SK-N-SH treated with all-trans-retinoic acid at 6 μM for 48 hours (cell line): Measurements from ENCODE around the gene HOPX.
"Not testable (repeated sequence)": the region's sequence is repeated elsewhere in the genome, so short reads cannot be mapped to it uniquely, and the experiment has no call there.

ENCODE experiments used
- ATAC-seq: fragments of 200-7000 bp; cut with Tn5 transposase; 3 replicates; pipeline ENCODE4 v1.9.1; 2020; ENCODE audit warnings: mild to moderate bottlenecking, moderate library complexity
- ARNTL ChIP-seq: fragments of 450-650 bp; formaldehyde crosslinking; IDR thresholded peaks from 2 replicates; pipeline ENCODE4 v1.5.0; 2020; ENCODE audit warnings: low read depth, mild to moderate bottlenecking, moderate library complexity, borderline replicate concordance
- BACH2 ChIP-seq: fragments of 250-450 bp; sonication (Bioruptor Pico); IDR thresholded peaks from 2 replicates; pipeline ENCODE4 v1.9.0; 2021; ENCODE audit warnings: mild to moderate bottlenecking, borderline replicate concordance
- CREB5 ChIP-seq: fragments of 250-450 bp; sonication (Bioruptor Pico); IDR thresholded peaks from 2 replicates; pipeline ENCODE4 v1.5.1; 2020; ENCODE audit warnings: low read depth, mild to moderate bottlenecking, moderate library complexity
- CSDC2 ChIP-seq: fragments of 250-450 bp; sonication (Bioruptor Pico); IDR thresholded peaks from 2 replicates; pipeline ENCODE4 v1.5.0; 2020; ENCODE audit warnings: mild to moderate bottlenecking, moderate library complexity
- CSRNP3 ChIP-seq: fragments of 250-450 bp; sonication (Bioruptor Pico); IDR thresholded peaks from 2 replicates; pipeline ENCODE4 v1.5.1; 2021; ENCODE audit warnings: mild to moderate bottlenecking, moderate library complexity
- ESRRG ChIP-seq: fragments of 250-450 bp; sonication (Bioruptor Pico); IDR thresholded peaks from 2 replicates; pipeline ENCODE4 v1.6.1; 2021; ENCODE audit warnings: mild to moderate bottlenecking
- GLIS3 ChIP-seq: fragments of 250-450 bp; sonication (Bioruptor Pico); IDR thresholded peaks from 2 replicates; pipeline ENCODE4 v1.5.0; 2020; ENCODE audit warnings: mild to moderate bottlenecking, moderate library complexity
- OSR1 ChIP-seq: fragments of 250-450 bp; sonication (Bioruptor Pico); IDR thresholded peaks from 2 replicates; pipeline ENCODE4 v1.8.0; 2022; ENCODE audit warnings: moderate library complexity, mild to moderate bottlenecking, inconsistent platforms
- PATZ1 ChIP-seq: fragments of 250-450 bp; sonication (Bioruptor Pico); IDR thresholded peaks from 2 replicates; pipeline ENCODE4 v1.8.0; 2020; ENCODE audit warnings: mild to moderate bottlenecking, moderate library complexity, borderline replicate concordance
- POU6F1 ChIP-seq: fragments of 250-450 bp; sonication (Bioruptor Pico); IDR thresholded peaks from 2 replicates; pipeline ENCODE4 v1.8.0; 2021; ENCODE audit warnings: low read depth, mild to moderate bottlenecking, moderate library complexity, borderline replicate concordance
- PPARA ChIP-seq: fragments of 250-450 bp; sonication (Bioruptor Pico); IDR thresholded peaks from 2 replicates; pipeline ENCODE4 v1.5.0; 2020; ENCODE audit warnings: mild to moderate bottlenecking, borderline replicate concordance
- RARB ChIP-seq: fragments of 250-450 bp; sonication (Bioruptor Pico); IDR thresholded peaks from 2 replicates; pipeline ENCODE4 v1.8.0; 2021; ENCODE audit warnings: mild to moderate bottlenecking, moderate library complexity
- SNAI2 ChIP-seq: fragments of 250-450 bp; sonication (Bioruptor Pico); IDR thresholded peaks from 2 replicates; pipeline ENCODE4 v1.5.0; 2020; ENCODE audit warnings: mild to moderate bottlenecking, moderate library complexity
- TCF4 ChIP-seq: fragments of 250-450 bp; sonication (Bioruptor Pico); IDR thresholded peaks from 2 replicates; pipeline ENCODE4 v1.8.0; 2021; ENCODE audit warnings: mild to moderate bottlenecking, moderate library complexity, borderline replicate concordance
- TOX ChIP-seq: fragments of 250-450 bp; sonication (Bioruptor Pico); IDR thresholded peaks from 2 replicates; pipeline ENCODE4 v1.8.0; 2021; ENCODE audit warnings: mild to moderate bottlenecking, moderate library complexity, borderline replicate concordance
- TSHZ2 ChIP-seq: fragments of 250-450 bp; sonication (Bioruptor Pico); IDR thresholded peaks from 2 replicates; pipeline ENCODE4 v1.5.0; 2020; ENCODE audit warnings: mild to moderate bottlenecking, moderate library complexity
- ZC3H10 ChIP-seq: fragments of 250-450 bp; sonication (Bioruptor Pico); IDR thresholded peaks from 2 replicates; pipeline ENCODE4 v1.5.1; 2021; ENCODE audit warnings: mild to moderate bottlenecking, moderate library complexity
- ZFP3 ChIP-seq: fragments of 250-450 bp; sonication (Bioruptor Pico); IDR thresholded peaks from 2 replicates; pipeline ENCODE4 v1.5.0; 2020; ENCODE audit warnings: mild to moderate bottlenecking, moderate library complexity
- ZFP30 ChIP-seq: fragments of 450-650 bp; formaldehyde crosslinking; IDR thresholded peaks from 2 replicates; pipeline ENCODE4 v1.5.0; 2022; ENCODE audit warnings: mild to moderate bottlenecking, moderate library complexity
- ZNF565 ChIP-seq: fragments of 450-650 bp; formaldehyde crosslinking; conservative IDR thresholded peaks from 2 replicates; pipeline ENCODE4 v1.5.0; 2020; ENCODE audit warnings: low read depth, mild to moderate bottlenecking, moderate library complexity
- ZNF70 ChIP-seq: fragments of 450-650 bp; formaldehyde crosslinking; IDR thresholded peaks from 2 replicates; pipeline ENCODE4 v1.5.0; 2020; ENCODE audit warnings: mild to moderate bottlenecking, moderate library complexity
- ZNF8 ChIP-seq: fragments of 450-650 bp; formaldehyde crosslinking; IDR thresholded peaks from 2 replicates; pipeline ENCODE4 v1.5.0; 2020; ENCODE audit warnings: mild to moderate bottlenecking, moderate library complexity

HOPX gene

GRCh38 chr4:56728512-56728911 is 47.4 kb upstream of the HOPX start (continued):
- no peak for TF ChIP-seq PATZ1 (CRISPR knock-in tag)

- ATAC-seq, result peak; percentile 61
- TF ChIP-seq ZNF70 (CRISPR knock-in tag) (no peak), ZC3H10 (CRISPR knock-in tag) (no peak), BACH2 (CRISPR knock-in tag) (no peak), CSRNP3 (no peak), PPARA (CRISPR knock-in tag) (no peak), POU6F1 (CRISPR knock-in tag) (no peak), ZFP3 (CRISPR knock-in tag) (no peak), OSR1 (CRISPR knock-in tag) (no peak), ZNF565 (CRISPR knock-in tag) (no peak), ESRRG (CRISPR knock-in tag) (no peak), TOX (no peak), ZNF8 (CRISPR knock-in tag) (no peak), TCF4 (CRISPR knock-in tag) (no peak), CSDC2 (CRISPR knock-in tag) (no peak)
These were observed 46.1 kb upstream of the HOPX start for GRCh38 chr4:56727150-56727549.

- not testable (repeated sequence) for ATAC-seq
These were observed 45.5 kb upstream of the HOPX start for GRCh38 chr4:56726593-56726992.

- no peak for ATAC-seq
- no peak for TF ChIP-seq PPARA (CRISPR knock-in tag)
- TF ChIP-seq CREB5 (CRISPR knock-in tag), result no peak
- no peak for TF ChIP-seq OSR1 (CRISPR knock-in tag)
- no peak for TF ChIP-seq CSRNP3
- TF ChIP-seq TOX, result no peak
- TF ChIP-seq CSDC2 (CRISPR knock-in tag), result no peak
- TF ChIP-seq ZFP3 (CRISPR knock-in tag), result no peak
- TF ChIP-seq ZFP30, result no peak
- TF ChIP-seq, all 23 proteins: peak for 0
These were observed 42.6 kb upstream of the HOPX start for GRCh38 chr4:56723659-56724230.

- ATAC-seq, result no peak
- TF ChIP-seq TSHZ2 (no peak), BACH2 (CRISPR knock-in tag) (no peak), ZFP3 (CRISPR knock-in tag) (no peak), TOX (no peak), ZNF70 (CRISPR knock-in tag) (no peak), ZC3H10 (CRISPR knock-in tag) (no peak), GLIS3 (CRISPR knock-in tag) (no peak), PPARA (CRISPR knock-in tag) (no peak), RARB (no peak), ZNF565 (CRISPR knock-in tag) (no peak), ESRRG (CRISPR knock-in tag) (no peak), CREB5 (CRISPR knock-in tag) (no peak), SNAI2 (CRISPR knock-in tag) (no peak), OSR1 (CRISPR knock-in tag) (no peak), ARNTL (no peak), TCF4 (CRISPR knock-in tag) (no peak), CSDC2 (CRISPR knock-in tag) (no peak)
These were observed 42.1 kb upstream of the HOPX start for GRCh38 chr4:56723201-56723605.
